ENCODE measurements around the gene SRXN1.

SRXN1 gene

DNA sequence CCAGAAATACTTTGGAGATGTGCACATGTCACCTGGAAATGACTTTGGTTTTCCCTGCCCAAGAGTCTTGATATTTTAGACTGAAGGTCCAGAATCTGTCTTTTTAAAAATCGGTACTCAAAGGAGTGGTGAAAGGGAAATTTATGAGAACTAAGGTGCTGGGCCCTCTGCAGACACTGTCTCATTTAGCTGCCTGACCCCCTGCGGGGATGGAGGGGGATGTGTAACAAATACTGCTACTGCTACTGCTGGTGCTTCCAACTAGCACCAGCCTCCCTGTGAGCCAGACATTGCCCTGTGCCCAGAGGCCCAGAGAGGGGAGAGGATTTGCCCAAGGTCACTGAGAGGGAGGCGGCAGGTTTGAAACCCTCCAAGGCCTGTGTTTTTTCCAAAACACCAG lies 15.6 kb upstream of the SRXN1 start:
- H3K9me3 ChIP-seq: no peaks in the 10 kb centered on the region
- intact Hi-C loops (cut with DNase I; ENCODE audit: low total_unique reads): no loop called here
- no peak overlapping the region for H3K4me3 ChIP-seq
- TF ChIP-seq, protein P1, sequence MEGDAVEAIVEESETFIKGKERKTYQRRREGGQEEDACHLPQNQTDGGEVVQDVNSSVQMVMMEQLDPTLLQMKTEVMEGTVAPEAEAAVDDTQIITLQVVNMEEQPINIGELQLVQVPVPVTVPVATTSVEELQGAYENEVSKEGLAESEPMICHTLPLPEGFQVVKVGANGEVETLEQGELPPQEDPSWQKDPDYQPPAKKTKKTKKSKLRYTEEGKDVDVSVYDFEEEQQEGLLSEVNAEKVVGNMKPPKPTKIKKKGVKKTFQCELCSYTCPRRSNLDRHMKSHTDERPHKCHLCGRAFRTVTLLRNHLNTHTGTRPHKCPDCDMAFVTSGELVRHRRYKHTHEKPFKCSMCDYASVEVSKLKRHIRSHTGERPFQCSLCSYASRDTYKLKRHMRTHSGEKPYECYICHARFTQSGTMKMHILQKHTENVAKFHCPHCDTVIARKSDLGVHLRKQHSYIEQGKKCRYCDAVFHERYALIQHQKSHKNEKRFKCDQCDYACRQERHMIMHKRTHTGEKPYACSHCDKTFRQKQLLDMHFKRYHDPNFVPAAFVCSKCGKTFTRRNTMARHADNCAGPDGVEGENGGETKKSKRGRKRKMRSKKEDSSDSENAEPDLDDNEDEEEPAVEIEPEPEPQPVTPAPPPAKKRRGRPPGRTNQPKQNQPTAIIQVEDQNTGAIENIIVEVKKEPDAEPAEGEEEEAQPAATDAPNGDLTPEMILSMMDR (IDR thresholded peaks at IDR 0.05): no peak
- H3K27me3 ChIP-seq: peaks cover 0 to 98% of the 10 kb centered on the region in 2 donors
- peaks cover 0 to 2% (median 0%) of the 10 kb centered on the region in 4 donors for H3K4me1 ChIP-seq
- no peak overlapping the region for H3K27ac ChIP-seq
- no peaks in the 10 kb centered on the region for H3K36me3 ChIP-seq
- no peak for DNase-seq

GRCh38 chr20:668050-668449 lies 15.1 kb upstream of the SRXN1 start:
- H3K36me3 ChIP-seq: no peaks in the 10 kb centered on the region
- intact Hi-C loops (cut with DNase I; ENCODE audit: low total_unique reads): no loop called here
- DNase-seq: no peak
- H3K4me3 ChIP-seq: no peak overlapping the region
- peaks cover 0 to 98% of the 10 kb centered on the region in 2 donors for H3K27me3 ChIP-seq
- TF ChIP-seq, protein P1 (IDR thresholded peaks at IDR 0.05): no peak
- H3K4me1 ChIP-seq: peaks cover 0 to 5% (median 1%) of the 10 kb centered on the region in 4 donors
- H3K27ac ChIP-seq: no peak overlapping the region
- H3K9me3 ChIP-seq: no peaks in the 10 kb centered on the region

DNA sequence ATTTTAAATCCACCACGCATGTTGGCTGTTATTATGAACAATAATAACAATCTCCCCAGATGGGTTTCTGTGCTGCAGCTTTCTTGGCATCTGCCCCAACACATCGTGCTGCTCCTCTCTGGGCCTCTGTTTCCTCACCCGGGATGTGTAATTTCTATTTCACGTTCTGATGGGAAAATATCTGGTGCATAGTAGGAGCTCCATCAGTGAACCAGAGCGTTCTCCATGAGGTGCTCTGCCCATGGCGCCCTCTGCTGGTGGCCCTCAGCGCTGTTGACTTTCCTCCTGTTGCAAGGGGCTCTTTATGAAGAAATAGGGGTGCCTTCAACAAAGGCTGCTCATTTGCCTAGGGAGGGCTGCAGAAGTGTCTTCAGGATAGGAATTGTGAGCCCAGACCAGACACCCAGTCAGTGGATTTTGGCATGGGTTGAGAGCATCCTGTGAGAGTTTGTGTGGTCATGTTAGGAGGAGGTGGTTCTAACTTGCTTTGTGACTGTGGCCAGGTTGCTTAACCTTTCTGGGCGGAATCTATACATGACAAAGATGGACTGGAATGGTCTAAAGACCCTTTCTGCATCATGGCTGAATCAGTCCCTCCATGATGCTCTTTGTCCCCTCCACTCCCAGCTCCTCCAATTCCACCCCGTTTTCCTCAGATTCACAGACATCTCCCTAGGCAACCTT lies 14.5 kb upstream of the SRXN1 start:
- DNase-seq: no peak
- intact Hi-C loops (cut with DNase I; ENCODE audit: low total_unique reads): no loop called here
- H3K9me3 ChIP-seq: no peaks in the 10 kb centered on the region
- H3K27ac ChIP-seq: no peak overlapping the region
- no peaks in the 10 kb centered on the region for H3K36me3 ChIP-seq
- H3K27me3 ChIP-seq: peaks cover 0 to 98% of the 10 kb centered on the region in 2 donors
- H3K4me3 ChIP-seq: no peak overlapping the region
- peaks cover 0 to 5% (median 1%) of the 10 kb centered on the region in 4 donors for H3K4me1 ChIP-seq
- TF ChIP-seq, protein P1 (IDR thresholded peaks at IDR 0.05): peak; percentile 51 to 56

- H3K4me1 ChIP-seq: peaks cover 0 to 5% (median 1%) of the 10 kb centered on the region in 4 donors
- H3K27me3 ChIP-seq: peaks cover 0 to 98% of the 10 kb centered on the region in 2 donors
Measured at GRCh38 chr20:666877-667276, 13.9 kb upstream of the SRXN1 start.

GRCh38 chr20:665276-665675 lies 12.3 kb upstream of the SRXN1 start:
- Histone ChIP-seq H3K36me3 (no peaks in the 10 kb centered on the region), H3K27me3 (peaks cover 0 to 98% of the 10 kb centered on the region in 2 donors), H3K27ac (no peak overlapping the region), H3K4me3 (no peak overlapping the region), H3K4me1 (peaks cover 0 to 10% (median 3%) of the 10 kb centered on the region in 4 donors), H3K9me3 (no peaks in the 10 kb centered on the region)
- DNase-seq: no peak
- TF ChIP-seq, protein P1 (IDR thresholded peaks at IDR 0.05): no peak
- intact Hi-C loops (cut with DNase I; ENCODE audit: low total_unique reads): no loop called here

More at GRCh38 chr20:666877-667276, 13.9 kb upstream of the SRXN1 start:
- Histone ChIP-seq H3K36me3 (no peaks in the 10 kb centered on the region), H3K27ac (no peak overlapping the region), H3K4me3 (no peak overlapping the region), H3K9me3 (no peaks in the 10 kb centered on the region)
- intact Hi-C loops (cut with DNase I; ENCODE audit: low total_unique reads): no loop called here
- no peak for DNase-seq
- TF ChIP-seq, protein P1 (IDR thresholded peaks at IDR 0.05): no peak

Measured in tibial artery (tissue), 4 donors.